Measurements from ENCODE around the gene CDAN1. TPM values are rescaled to one million over a fixed set of nuclear protein-coding genes. Genes with fewer than 3 reads are reported as not detected.

The CDAN1 gene
- total RNA-seq, 1 donor from 2014 or later = 8.7 TPM

- no peak for TF ChIP-seq CTCF (IDR thresholded peaks at IDR 0.05; ENCODE audit: insufficient read depth, low read length, severe bottlenecking)
- FAIRE-seq = no peak
- Histone ChIP-seq H3K36me3 (ENCODE audit: control insufficient read depth, insufficient read depth, low read length) (peaks cover 5% of the 10 kb centered on the region), H3K27me3 (ENCODE audit: control insufficient read depth, insufficient read depth, low read length) (no peaks in the 10 kb centered on the region), H3K4me3 (ENCODE audit: low read depth, low read length) (no peak overlapping the region)
- no peak for DNase-seq (ENCODE audit: low read depth)
These were observed 13.4 kb upstream of the CDAN1 start for GRCh38 chr15:42750306-42750705.

- Histone ChIP-seq H3K36me3 (ENCODE audit: control insufficient read depth, insufficient read depth, low read length) (peaks cover 5% of the 10 kb centered on the region), H3K4me3 (ENCODE audit: low read depth, low read length) (no peak overlapping the region), H3K27me3 (ENCODE audit: control insufficient read depth, insufficient read depth, low read length) (no peaks in the 10 kb centered on the region)
- DNase-seq (ENCODE audit: low read depth) = no peak
- no peak for FAIRE-seq
- TF ChIP-seq CTCF (IDR thresholded peaks at IDR 0.05; ENCODE audit: insufficient read depth, low read length, severe bottlenecking) = no peak
These were observed 12.3 kb upstream of the CDAN1 start for GRCh38 chr15:42749266-42749665.

- Histone ChIP-seq H3K27me3 (ENCODE audit: control insufficient read depth, insufficient read depth, low read length) (no peaks in the 10 kb centered on the region), H3K4me3 (ENCODE audit: low read depth, low read length) (no peak overlapping the region), H3K36me3 (ENCODE audit: control insufficient read depth, insufficient read depth, low read length) (peaks cover 2% of the 10 kb centered on the region)
- DNase-seq (ENCODE audit: low read depth) (no peak), FAIRE-seq (no peak)
- TF ChIP-seq CTCF (IDR thresholded peaks at IDR 0.05; ENCODE audit: insufficient read depth, low read length, severe bottlenecking) = no peak
These were observed 7.3 kb upstream of the CDAN1 start for GRCh38 chr15:42744195-42744594.

- Histone ChIP-seq H3K27me3 (ENCODE audit: control insufficient read depth, insufficient read depth, low read length) (no peaks in the 10 kb centered on the region), H3K4me3 (ENCODE audit: low read depth, low read length) (no peak overlapping the region), H3K36me3 (ENCODE audit: control insufficient read depth, insufficient read depth, low read length) (peaks cover 2% of the 10 kb centered on the region)
- DNase-seq (ENCODE audit: low read depth) (no peak), FAIRE-seq (no peak)
- no peak for TF ChIP-seq CTCF (IDR thresholded peaks at IDR 0.05; ENCODE audit: insufficient read depth, low read length, severe bottlenecking)
These were observed 5.2 kb upstream of the CDAN1 start for GRCh38 chr15:42742149-42742548.

GRCh38 chr15:42741710-42742109 lies 4.8 kb upstream of the CDAN1 start:
- no peaks in the 10 kb centered on the region for H3K27me3 ChIP-seq (ENCODE audit: control insufficient read depth, insufficient read depth, low read length)
- peaks cover 2% of the 10 kb centered on the region for H3K36me3 ChIP-seq (ENCODE audit: control insufficient read depth, insufficient read depth, low read length)
- DNase-seq (ENCODE audit: low read depth) (no peak), FAIRE-seq (no peak)
- H3K4me3 ChIP-seq (ENCODE audit: low read depth, low read length) = no peak overlapping the region
- TF ChIP-seq CTCF (IDR thresholded peaks at IDR 0.05; ENCODE audit: insufficient read depth, low read length, severe bottlenecking) = no peak

GRCh38 chr15:42737529-42738328 lies 801 bp upstream of the CDAN1 start:
- DNase-seq (ENCODE audit: low read depth) = peak; percentile 4
- Histone ChIP-seq H3K27me3 (ENCODE audit: control insufficient read depth, insufficient read depth, low read length) (no peaks in the 10 kb centered on the region), H3K4me3 (ENCODE audit: low read depth, low read length) (peak overlapping the region; percentile 79), H3K36me3 (ENCODE audit: control insufficient read depth, insufficient read depth, low read length) (peaks cover 4% of the 10 kb centered on the region)
- no peak for FAIRE-seq
- peak; percentile 18 for TF ChIP-seq CTCF (IDR thresholded peaks at IDR 0.05; ENCODE audit: insufficient read depth, low read length, severe bottlenecking)

All from bronchial epithelial cell (primary cell).